GM18909 (cell line): ENCODE data around the gene GAGE12H.
"Not testable (repeated sequence)": the region's sequence is repeated elsewhere in the genome, so short reads cannot be mapped to it uniquely, and the experiment has no call there.

ENCODE experiments used
- ATAC-seq: cut with Tn5 transposase; IDR thresholded peaks from one replicate; pipeline ENCODE4 v1.9.1; 2021; ENCODE audit warnings: mild to moderate bottlenecking; ENCODE audit not compliant: unreplicated experiment, poor library complexity

GAGE12H gene

GRCh38 chrX:49579649-49580048, at the start of gene GAGE12H:
GAGE12H (plus strand) TSS chrX:49579949; CDS start chrX:49581104, 1,155 bp downstream.
- not testable (repeated sequence) for ATAC-seq

DNA sequence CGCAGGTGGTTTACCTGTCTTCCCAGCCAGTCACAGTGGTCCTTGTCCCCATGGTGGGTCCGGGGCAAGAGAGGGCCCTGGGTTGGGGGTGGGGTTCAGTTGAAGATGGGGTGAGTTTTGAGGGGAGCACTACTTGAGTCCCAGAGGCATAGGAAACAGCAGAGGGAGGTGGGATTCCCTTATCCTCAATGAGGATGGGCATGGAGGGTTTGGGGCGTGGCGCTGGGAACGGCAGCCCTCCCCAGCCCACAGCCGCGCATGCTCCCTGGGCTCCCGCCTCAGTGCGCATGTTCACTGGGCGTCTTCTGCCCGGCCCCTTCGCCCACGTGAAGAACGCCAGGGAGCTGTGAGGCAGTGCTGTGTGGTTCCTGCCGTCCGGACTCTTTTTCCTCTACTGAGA, 47.9 kb upstream of the GAGE12H start, which contains the start of gene GAGE12C:
TSS of gene GAGE12C (plus strand) at position 301 of the 400 bp plus-strand sequence. CDS start 1,155 bp downstream, outside the sequence.
- ATAC-seq: not testable (repeated sequence)

- not testable (repeated sequence) for ATAC-seq
Measured at GRCh38 chrX:49541433-49541832, 38.3 kb upstream of the GAGE12H start, which contains the start of gene GAGE12D. GAGE12D (plus strand) TSS chrX:49541733; CDS start chrX:49542888, 1,155 bp downstream.

- not testable (repeated sequence) for ATAC-seq
Measured at GRCh38 chrX:49550989-49551388, 28.8 kb upstream of the GAGE12H start, which contains the start of gene GAGE12E. GAGE12E (plus strand) TSS chrX:49551289; CDS start chrX:49552444, 1,155 bp downstream.

GRCh38 chrX:49560542-49560941, 19.2 kb upstream of the GAGE12H start, which contains the start of gene GAGE12F:
GAGE12F (plus strand) TSS chrX:49560842; CDS start chrX:49561997, 1,155 bp downstream.
- ATAC-seq: not testable (repeated sequence)

GRCh38 chrX:49568728-49569127, 11.0 kb upstream of the GAGE12H start:
- ATAC-seq: not testable (repeated sequence)

DNA sequence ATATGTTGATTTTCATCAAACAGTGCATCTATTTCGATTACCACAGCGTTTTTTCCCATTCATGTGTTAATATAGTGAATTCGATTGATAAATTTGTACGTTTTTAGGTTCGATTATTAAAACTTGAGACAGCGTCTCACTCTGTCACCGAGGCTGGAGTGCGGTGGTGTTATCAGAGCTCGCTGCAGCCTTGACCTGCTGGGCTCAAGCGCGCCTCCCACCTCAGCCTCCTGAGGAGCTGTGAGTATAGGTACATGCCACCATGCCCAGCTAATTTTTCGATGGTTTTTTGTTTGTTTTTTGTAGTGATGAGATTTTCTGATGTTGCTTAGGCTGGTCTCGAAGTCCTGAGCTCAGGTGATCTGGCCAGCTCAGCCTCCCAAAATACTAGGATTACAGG, 10.6 kb upstream of the GAGE12H start:
- not testable (repeated sequence) for ATAC-seq

DNA sequence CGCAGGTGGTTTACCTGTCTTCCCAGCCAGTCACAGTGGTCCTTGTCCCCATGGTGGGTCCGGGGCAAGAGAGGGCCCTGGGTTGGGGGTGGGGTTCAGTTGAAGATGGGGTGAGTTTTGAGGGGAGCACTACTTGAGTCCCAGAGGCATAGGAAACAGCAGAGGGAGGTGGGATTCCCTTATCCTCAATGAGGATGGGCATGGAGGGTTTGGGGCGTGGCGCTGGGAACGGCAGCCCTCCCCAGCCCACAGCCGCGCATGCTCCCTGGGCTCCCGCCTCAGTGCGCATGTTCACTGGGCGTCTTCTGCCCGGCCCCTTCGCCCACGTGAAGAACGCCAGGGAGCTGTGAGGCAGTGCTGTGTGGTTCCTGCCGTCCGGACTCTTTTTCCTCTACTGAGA, 9.6 kb upstream of the GAGE12H start, which contains the start of gene GAGE12G:
TSS of gene GAGE12G (plus strand) at position 301 of the 400 bp plus-strand sequence. CDS start 1,155 bp downstream, outside the sequence.
- not testable (repeated sequence) for ATAC-seq

DNA sequence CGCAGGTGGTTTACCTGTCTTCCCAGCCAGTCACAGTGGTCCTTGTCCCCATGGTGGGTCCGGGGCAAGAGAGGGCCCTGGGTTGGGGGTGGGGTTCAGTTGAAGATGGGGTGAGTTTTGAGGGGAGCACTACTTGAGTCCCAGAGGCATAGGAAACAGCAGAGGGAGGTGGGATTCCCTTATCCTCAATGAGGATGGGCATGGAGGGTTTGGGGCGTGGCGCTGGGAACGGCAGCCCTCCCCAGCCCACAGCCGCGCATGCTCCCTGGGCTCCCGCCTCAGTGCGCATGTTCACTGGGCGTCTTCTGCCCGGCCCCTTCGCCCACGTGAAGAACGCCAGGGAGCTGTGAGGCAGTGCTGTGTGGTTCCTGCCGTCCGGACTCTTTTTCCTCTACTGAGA, 9.4 kb downstream of the GAGE12H start, which contains the start of gene GAGE2A:
TSS of gene GAGE2A (plus strand) at position 301 of the 400 bp plus-strand sequence. CDS start 1,155 bp downstream, outside the sequence.
- not testable (repeated sequence) for ATAC-seq

DNA sequence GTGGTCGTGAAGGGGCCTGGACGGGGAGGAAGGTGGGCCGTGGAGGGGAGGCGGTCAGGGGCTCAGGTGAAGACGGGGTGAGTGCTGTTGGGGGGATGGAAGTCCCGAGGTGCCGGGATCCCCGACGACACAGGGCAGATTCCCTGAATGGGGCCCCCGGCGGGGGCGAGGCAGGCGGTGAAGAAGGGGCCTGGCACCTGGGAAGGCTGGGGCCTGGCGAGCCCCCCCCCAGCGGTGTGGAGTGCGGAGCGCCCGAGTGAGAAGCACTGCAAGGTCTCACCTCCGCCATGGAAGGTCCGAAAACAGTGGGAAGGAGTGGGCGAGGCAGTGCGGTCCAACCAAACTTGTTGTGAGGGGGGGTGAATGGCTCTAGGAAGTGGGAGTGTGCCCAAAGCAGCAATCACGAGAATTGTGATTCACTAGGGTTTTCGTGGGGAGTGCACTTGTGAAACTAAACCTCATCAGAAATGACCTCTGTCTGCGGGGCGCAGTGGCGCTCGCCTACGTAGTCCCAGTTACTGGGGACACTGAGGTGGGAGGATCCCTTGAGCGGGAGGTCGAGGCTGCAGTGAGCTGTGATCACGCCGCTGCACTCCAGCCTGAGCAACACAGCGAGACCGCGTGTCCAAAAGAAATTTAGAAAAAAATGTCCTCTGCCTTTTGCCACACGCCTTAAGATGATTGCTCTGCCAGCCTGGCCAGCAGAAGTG, 10.2 kb downstream of the GAGE12H start:
- ATAC-seq: not testable (repeated sequence)

DNA sequence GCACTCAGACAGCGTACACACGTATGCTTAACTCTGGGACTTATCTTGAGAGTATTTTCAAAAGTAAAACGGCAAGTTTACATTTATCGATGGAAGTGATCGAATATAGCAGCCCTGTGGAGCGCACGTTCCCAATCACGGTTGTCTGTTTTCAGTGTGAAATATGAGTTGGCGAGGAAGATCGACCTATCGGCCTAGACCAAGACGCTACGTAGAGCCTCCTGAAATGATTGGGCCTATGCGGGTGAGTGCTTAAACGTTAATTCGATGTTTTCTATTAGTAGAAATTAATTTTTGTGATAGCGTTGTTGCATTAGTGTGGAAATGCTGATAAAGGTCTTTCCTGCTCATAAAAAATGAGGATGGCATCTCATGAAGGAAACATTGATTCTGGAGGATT, 10.7 kb downstream of the GAGE12H start:
- not testable (repeated sequence) for ATAC-seq

DNA sequence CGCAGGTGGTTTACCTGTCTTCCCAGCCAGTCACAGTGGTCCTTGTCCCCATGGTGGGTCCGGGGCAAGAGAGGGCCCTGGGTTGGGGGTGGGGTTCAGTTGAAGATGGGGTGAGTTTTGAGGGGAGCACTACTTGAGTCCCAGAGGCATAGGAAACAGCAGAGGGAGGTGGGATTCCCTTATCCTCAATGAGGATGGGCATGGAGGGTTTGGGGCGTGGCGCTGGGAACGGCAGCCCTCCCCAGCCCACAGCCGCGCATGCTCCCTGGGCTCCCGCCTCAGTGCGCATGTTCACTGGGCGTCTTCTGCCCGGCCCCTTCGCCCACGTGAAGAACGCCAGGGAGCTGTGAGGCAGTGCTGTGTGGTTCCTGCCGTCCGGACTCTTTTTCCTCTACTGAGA, 19.0 kb downstream of the GAGE12H start, which contains the start of gene GAGE1:
TSS of gene GAGE1 (plus strand) at position 301 of the 400 bp plus-strand sequence. CDS start 1,155 bp downstream, outside the sequence.
- not testable (repeated sequence) for ATAC-seq

DNA sequence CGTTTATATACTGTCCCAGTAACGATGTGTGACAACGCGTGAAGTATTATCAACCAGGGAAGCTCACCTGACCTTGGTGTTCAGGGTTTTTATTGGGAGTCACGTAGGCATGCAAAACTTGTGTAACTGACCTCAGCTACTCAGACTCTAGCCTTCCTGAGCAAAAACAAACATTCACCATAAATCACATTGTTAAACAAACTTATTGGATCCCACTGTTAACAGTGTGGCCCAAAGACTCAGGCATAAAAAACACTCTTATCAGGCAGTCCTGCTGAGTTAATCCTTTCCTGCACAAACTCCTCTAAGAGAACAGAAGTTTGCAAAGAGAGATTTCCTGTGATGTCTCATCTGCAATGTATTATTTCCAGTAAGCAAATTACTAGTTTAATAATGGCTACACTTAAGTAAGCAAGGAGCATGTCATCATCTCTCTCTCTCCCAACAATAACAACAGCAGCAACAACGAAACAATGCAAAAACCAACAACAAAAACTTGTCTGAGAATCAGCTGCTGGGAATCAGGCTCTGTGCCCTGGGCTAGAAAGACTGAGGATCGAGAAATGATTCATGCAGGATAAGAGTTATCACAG, 31.1 kb downstream of the GAGE12H start:
- no peak for ATAC-seq

DNA sequence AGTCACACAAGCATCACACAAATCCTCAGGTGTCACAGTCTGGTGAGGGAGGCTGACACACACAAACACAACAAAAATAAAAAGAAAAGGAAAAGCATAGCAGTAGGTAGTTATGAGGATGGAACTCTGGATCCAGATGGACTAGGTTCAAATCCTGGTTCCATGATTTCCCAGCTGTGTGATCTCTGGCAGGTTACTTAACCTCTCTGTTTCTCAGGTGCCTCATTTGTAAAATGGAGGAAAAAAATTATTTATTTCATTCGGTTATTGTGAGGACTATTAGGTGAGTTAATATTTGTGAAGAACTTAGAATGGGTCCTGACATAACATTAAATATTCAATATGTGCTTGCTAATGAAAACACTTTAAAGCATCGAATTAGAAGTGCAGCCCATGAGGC, 38.8 kb downstream of the GAGE12H start:
- no peak for ATAC-seq

GRCh38 chrX:49627086-49627777, 47.5 kb downstream of the GAGE12H start:
- ATAC-seq: no peak
